Inflammatory macrophage treated with lipopolysaccharide for 1 hour (primary cell): ENCODE measurements around the gene DPYSL5.

Experiments used
- DNase-seq, 2 donors: peaks; one replicate each; pipeline ENCODE4 v3.0.0-alpha.2; 2020 to 2022

DPYSL5 gene

GRCh38 chr2:26970928-26971627 is 123.1 kb downstream of the DPYSL5 start:
- peak; percentile 27 to 33 for DNase-seq

- peak; percentile 67 to 85 for DNase-seq
These were observed 124.2 kb downstream of the DPYSL5 start for GRCh38 chr2:26971911-26972786.

- no peak for DNase-seq
These were observed 126.4 kb downstream of the DPYSL5 start for GRCh38 chr2:26974352-26974751.

- DNase-seq = no peak
These were observed 127.2 kb downstream of the DPYSL5 start for GRCh38 chr2:26975102-26975501.

GRCh38 chr2:26975656-26976055 is 127.7 kb downstream of the DPYSL5 start:
- DNase-seq = no peak

- DNase-seq = no peak
These were observed 128.3 kb downstream of the DPYSL5 start for GRCh38 chr2:26976237-26976636.

GRCh38 chr2:26977012-26977411 is 129.1 kb downstream of the DPYSL5 start:
- no peak for DNase-seq

GRCh38 chr2:26978061-26978596 is 130.2 kb downstream of the DPYSL5 start:
- DNase-seq = no peak

GRCh38 chr2:26979741-26980140 is 131.8 kb downstream of the DPYSL5 start:
- peak in 1 of 2 donors; percentile 35 for DNase-seq

- no peak for DNase-seq
These were observed 133.0 kb downstream of the DPYSL5 start for GRCh38 chr2:26980971-26981370.

- peak in 1 of 2 donors; percentile 19 for DNase-seq
These were observed 134.3 kb downstream of the DPYSL5 start for GRCh38 chr2:26982102-26982742.

- no peak for DNase-seq
These were observed 135.8 kb downstream of the DPYSL5 start for GRCh38 chr2:26983746-26984145.

GRCh38 chr2:26985807-26986206 is 137.9 kb downstream of the DPYSL5 start:
- no peak for DNase-seq

GRCh38 chr2:26986576-26986975 is 138.6 kb downstream of the DPYSL5 start:
- no peak for DNase-seq

GRCh38 chr2:26988058-26988860 is 140.3 kb downstream of the DPYSL5 start:
- DNase-seq = no peak

GRCh38 chr2:26989156-26989555 is 141.2 kb downstream of the DPYSL5 start:
- no peak for DNase-seq

- no peak for DNase-seq
These were observed 143.8 kb downstream of the DPYSL5 start for GRCh38 chr2:26991717-26992116.

- no peak for DNase-seq
These were observed 145.8 kb downstream of the DPYSL5 start for GRCh38 chr2:26993768-26994167.

GRCh38 chr2:26994983-26995382 is 147.1 kb downstream of the DPYSL5 start:
- DNase-seq = no peak

- DNase-seq = no peak
These were observed 149.5 kb downstream of the DPYSL5 start for GRCh38 chr2:26997394-26997793.

GRCh38 chr2:26998323-26998722 is 150.4 kb downstream of the DPYSL5 start:
- DNase-seq = no peak
